GM19025 (cell line): ENCODE data around the gene HSD11B2.

ENCODE experiments used
- ATAC-seq: cut with Tn5 transposase; IDR thresholded peaks from one replicate; pipeline ENCODE4 v1.9.1; 2021; ENCODE audit warnings: mild to moderate bottlenecking, low read depth, moderate library complexity; ENCODE audit not compliant: unreplicated experiment

Gene HSD11B2

DNA sequence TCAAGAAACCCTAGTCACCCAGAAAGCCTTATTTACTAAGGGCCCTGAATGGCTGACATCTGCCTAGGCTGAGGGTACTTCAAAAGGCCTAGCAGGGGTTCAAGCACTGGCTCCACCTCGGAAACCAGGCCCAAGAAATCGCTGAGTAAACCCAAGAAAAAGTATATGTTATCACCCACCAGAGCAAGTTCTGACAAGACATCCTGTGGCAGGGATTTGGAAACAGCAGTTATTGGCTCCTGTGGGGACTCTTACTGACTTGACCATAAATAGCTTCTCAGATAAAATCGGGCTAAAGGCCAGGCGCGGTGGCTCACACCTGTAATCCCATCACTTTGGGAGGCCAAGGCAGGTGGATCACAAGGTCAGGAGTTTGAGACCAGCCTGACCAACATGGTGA, 37.8 kb downstream of the HSD11B2 start:
- no peak for ATAC-seq

DNA sequence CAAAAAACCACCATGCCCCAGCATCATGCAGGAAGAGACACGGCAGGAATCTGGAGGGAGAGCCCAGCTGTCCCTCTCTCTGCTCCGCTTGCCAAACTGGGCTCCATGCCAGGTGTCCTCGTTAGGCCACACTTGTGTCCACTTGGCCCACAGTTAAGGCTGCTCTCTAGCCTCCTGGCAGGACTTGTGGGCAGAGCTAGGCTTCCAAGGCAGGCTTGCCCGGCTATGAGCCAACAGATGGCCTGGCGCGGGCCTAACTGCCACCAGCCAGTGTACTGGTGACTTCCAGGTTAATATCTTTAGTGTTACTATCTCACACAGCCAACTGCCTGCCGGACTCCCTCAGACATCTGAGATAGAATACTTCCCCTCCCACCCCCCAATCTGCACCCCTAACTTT, 39.4 kb downstream of the HSD11B2 start:
- no peak for ATAC-seq

DNA sequence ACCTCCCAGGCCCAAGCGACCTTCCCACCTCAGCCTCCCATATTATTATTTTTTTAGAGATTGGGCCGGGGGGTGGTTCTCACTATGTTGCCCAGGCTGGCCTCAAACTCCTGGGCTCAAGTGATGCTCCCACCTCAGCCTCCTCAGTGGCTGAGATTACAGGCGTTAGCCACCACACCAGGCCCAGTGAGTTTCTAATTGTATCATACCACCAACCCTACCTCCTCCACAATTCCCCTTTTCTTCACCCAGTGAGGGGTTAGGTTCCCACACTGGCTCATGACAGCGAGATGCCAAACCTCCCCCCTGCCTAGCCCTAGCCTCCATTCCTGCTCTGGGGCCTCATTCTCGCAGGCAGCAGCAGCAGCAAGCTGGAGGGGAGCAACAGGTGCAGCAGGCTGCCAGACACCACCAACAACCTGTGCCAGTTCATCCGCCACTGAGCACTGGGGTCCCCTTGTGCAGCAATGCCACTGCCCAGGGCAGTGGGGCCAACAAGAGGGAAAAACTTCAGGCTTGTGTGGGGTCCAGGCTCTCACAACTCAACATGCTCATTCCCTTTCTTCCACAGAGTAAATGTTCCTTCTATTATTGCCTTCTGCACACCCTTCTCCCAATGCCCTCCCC, 41.0 kb downstream of the HSD11B2 start:
- no peak for ATAC-seq

DNA sequence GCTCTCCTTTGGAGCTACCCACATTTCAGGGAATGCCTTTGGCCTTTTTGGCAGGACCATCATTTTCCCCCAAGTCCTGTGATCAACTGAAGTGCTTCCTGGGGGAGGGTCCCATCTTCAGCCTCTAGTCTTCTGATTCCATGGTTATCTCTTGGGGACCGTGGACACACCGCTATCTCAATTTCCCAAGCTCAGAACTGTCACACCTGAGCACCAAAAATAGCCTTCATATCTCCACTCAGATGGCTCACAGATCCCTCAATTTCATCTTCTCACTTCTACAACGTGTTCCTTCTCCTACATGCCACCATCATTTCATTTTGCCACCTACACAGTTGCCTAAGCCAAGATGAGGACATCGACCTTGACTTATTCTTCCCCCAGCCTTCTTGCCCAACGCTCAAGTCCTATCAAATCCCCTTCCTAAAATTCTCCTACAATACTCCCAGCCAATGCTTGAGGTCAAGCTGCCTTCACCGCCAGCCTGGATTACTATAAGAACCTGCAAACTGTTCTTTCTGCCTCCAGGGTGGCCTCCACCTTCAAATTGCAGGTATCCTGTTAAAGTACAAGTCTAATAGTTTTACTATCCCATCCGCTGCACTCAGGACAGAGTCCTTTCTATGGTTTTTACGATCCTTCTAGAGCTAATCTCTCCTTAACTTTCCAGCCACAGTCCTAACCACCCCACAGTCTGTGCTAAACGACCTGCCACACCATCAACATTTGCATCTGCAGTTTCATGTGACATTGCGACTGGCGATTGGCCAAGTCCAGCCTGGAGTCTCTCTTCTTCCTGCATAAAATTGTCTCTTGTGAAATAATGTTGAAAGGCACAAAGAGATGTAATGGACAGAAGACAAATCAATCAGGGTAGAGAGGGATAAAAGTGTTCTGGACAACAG, 43.9 kb downstream of the HSD11B2 start:
- ATAC-seq = no peak

DNA sequence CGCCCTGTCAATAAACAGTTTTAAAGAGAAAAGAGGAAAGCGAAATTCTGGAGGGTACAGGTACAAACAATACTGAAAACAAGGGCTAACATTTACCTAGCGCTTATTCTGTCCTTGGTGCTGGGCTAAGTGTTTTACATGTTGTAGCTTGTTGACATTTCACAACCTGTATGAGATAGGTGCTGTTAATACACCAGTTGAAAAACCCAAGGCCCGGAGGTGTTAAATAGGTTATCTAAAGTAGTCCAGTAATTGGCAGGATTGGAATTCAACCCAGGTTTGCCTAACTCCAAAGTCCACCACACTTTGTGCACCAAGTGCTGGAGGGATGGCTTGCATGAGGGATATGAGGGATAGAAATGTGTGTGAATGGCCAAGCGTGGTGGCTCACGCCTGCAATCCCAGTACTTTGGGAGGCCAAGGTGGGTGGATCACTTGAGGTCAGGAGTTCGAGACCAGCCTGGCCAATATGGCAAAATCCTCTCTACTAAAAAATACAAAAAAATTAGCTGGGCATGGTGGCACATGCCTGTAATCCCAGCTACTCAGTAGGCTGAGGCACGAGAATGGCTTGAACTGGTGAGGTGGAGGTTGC, 47.1 kb downstream of the HSD11B2 start:
- no peak for ATAC-seq

DNA sequence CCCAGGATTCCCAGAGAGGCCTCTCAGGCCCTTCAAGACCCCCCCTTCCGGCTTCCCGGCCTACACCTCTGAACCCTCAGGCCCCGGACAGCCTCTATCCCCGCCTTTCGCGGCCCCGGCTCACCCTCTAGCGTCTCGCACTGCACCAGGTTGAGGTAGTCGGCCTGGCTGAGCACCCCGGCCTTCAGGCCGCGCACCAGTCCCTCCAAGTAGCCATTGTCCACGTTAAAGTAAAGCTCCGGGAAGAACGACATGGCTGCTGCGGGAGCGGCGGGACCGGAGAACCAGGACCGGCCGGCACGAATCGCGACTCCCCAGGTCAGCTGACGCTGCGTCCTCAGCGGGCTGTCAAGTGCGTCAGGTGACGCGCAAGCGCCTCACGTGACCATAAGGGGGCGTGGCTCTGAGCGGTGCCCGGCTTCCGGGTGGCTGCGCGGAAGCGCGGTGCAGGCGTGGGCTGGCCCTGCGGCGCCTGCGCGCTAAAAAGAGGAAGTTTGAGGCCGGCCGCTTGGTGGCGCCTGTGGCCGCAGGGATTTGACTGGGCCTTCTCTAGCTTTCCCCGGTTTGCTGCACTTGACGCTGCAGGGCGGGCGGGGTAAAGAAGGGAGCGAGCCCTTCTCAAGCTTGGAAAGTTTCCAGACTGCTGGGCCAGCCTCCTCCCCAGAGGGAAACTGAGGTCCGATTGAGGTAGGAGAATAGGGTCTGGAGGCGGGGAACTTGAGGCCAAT, 50.1 kb downstream of the HSD11B2 start, which contains the start of gene ATP6V0D1:
Gene ATP6V0D1, minus strand, starts transcription at position 325 of the 728 bp plus-strand sequence. Its CDS starts 71 bp downstream, at position 254.
- peak; percentile 94 for ATAC-seq

DNA sequence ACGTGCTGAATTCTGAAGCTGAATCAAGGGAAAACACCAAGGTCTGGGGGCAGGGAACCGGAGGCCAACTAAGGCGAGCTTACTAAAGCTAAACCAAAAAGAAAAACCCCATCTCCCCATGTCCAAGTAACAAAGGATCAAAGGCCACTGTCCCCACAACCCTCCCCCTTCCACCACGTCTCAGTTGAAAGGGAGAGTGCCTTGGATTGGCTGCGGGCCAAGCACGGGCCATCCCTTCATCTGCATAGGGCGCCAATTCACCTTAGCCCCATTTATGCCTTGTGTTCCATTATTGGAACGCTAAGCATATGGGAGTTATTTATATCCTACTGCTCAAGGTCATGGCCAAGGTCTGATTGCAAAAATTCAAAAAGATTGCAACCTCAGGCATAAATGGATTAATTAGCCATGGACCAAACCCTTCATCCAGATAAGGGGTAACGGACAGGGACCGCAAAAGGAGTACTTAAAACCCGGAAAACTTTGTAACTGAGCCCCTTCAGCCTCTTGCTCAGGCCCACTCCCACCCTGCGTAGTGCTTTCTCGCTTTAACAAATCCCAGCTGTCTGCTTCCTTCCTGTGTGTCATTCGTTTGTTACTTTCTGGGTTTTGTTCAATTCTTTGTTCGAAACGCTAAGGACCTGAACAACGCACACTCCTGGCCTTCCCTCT, 50.8 kb downstream of the HSD11B2 start:
- ATAC-seq = no peak

DNA sequence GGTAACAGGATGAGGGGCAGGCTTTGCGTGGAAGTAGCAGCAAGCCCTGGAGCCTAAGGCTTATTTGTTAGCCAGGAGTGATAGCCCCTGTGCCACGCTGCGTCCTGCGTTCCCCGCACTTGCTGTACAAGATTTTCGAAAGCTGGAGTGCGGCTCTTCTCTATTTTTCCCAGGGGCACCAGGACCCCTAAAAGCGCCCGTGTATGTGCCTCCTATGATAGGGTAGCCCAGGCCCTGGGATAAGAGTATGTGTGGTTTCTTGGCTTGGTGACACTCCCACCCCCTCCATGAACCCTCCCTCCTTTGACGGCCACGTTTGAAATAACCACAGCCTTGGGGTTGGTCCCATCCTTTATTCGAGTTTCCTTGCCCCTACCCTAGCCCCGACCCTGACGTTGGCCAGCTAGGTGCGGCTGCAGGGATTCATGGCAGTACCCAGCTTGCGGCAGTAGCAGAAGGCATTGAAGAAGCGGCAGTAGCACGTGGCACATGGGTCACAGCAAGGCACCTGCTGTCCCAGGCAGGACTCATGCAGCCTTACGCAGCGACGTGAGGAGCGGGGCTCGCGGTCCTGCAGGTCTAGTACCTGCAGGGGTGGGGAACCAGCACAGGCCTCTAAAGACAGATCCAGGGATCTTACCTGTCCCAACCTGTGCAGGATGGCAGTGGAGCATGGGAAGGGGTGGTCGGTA, 51.5 kb downstream of the HSD11B2 start:
- ATAC-seq = no peak

DNA sequence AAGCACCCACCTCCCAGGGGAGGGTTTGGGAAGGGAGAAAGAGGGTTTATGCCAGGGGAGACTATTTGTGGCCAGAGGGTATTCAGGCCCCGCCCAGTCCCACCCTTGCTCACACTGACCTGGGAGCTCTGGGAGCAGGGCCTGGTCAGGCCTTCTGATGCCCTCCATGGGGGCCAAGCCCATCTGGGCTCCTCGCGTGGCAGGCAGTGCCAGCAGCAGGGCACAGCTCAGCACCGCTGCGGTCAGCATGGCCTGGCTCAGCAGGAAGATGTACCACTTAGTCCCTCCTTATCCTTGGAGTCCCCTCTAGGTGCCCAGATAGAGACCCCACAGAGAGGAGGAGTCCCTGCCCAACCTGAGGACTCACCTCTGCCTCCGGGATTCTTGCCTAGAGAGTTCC, 52.2 kb downstream of the HSD11B2 start, which contains the start of gene AGRP:
Gene AGRP, minus strand, starts transcription at position 398 of the 400 bp plus-strand sequence. Its CDS starts 149 bp downstream, at position 249.
- ATAC-seq = no peak

DNA sequence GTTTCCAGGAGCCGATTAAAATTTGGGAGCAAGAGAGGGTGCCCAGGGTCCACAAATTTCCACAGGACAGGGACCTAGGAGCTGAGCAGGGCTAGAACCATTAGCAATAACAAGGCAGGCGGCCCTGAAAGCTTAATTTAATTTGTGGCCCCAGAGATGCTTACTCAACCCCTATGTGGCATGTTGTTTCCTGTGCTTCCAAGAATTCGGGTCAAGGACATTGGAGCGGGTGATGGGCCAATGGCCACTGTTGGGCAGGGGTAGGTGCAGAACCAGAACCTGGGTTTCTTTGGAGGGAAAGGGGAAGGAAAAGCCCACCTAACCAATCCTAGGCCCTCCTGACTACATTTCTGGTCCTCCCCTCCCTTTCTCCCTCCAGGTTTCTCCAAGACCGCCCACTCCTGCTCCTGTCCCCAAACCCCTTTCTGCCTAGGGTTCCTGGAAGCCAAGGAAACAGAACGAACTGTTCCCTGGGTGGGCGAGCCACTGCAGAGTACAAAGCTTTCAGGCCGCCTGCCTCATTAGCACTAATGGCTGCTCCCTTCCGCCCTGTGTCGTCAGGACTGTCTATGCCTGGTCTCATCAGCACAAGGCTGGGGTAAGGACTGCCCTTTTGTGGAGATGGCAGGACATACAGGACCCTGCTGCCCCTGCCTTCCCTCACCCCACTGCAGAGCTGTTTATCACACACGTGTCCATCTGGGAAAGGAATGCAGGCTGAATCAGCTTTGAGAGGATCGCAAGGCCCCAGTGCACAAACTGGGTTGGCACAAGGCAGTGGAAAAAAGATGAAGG, 53.0 kb downstream of the HSD11B2 start:
- no peak for ATAC-seq

DNA sequence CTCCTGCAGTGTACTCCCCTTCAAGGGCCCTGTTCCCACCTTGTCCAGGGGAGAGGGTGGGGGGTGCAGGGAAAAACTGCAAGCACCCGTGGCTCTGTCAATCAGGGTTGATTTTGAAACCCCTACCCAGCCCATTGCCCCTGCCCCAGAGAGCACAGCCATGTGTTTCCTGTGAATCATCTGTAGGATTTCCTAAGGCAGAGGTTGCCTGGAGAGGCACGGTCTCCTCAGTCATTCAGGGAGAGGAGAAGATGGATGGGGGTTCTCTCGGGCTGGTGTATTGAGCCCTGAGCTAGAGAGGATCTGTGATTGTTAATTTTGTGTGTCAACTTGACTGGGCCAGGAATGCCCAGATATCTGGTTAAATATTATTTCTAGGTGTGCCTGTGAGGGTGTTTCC, 55.9 kb downstream of the HSD11B2 start:
- no peak for ATAC-seq
